Prostate gland (tissue), 2 donors: ENCODE measurements around the gene ATP2C1.

Experiments used
- CTCF ChIP-seq, 4 experiments: fragments of 200-600 bp in 2 of 4; fragments of 450-650 bp in 2 of 4; sonication (generic) in 2 of 4; IDR thresholded peaks; 1 replicate in 3 of 4; 2 replicates in 1 of 4; pipeline ENCODE4 v1.5.1; 2016 to 2019; ENCODE audit warnings: antibody characterized with exemption in 4 of 4, mild to moderate bottlenecking in 2 of 4, moderate library complexity in 2 of 4
- POLR2AphosphoS5 ChIP-seq: sonication (generic); formaldehyde crosslinking; IDR thresholded peaks from one replicate; pipeline ENCODE4 v1.6.1; 2017; ENCODE audit warnings: antibody characterized with exemption

- TF ChIP-seq POLR2AphosphoS5 (no peak), CTCF (IDR thresholded peaks at IDR 0.05) (no peak)
Observed at GRCh38 chr3:130973406-130973805, 79.5 kb downstream of the ATP2C1 start.
